Left colon (tissue), 2 donors: Measurements from ENCODE around the gene AKT1S1. TPM values are rescaled to one million over a fixed set of nuclear protein-coding genes. Genes with fewer than 3 reads are reported as not detected.

ENCODE experiments used
- ATAC-seq: fragments of 200-7000 bp; cut with Tn5 transposase; one replicate; pipeline ENCODE4 v1.9.1; 2020; ENCODE audit warnings: mild to moderate bottlenecking, moderate library complexity
- DNase-seq, 2 donors: peaks; one replicate each; pipeline ENCODE4 v3.0.0-alpha.2; 2020
- intact Hi-C, 2 donors: fragments of 100-400 bp; cut with DNase I in 1 of 2; cut with micrococcal nuclease in 1 of 2; formaldehyde crosslinking; loops; one replicate each; pipeline versions ENCODE4 v1.11.2 to v1.14.0; 2022; cut with DNase I, micrococcal nuclease
- total RNA-seq, 2 donors: library from RNA; stranded (reverse); fragmentation: NEBNext Ultra II Directional; extraction: Animal tissue kit (Norgen Biotek cat#: 25700); gene quantifications; one replicate each; pipeline ENCODE4 v1.2.1, GENCODE V29; 2021
- donor health status: DM: no; HTN: no; CAD: no.
- donor health status: DM: yes; HTN: yes; CAD: no.

AKT1S1 gene
- total RNA-seq, 2 donors from 2014 or later, result 30.3 to 43.3 TPM

DNA sequence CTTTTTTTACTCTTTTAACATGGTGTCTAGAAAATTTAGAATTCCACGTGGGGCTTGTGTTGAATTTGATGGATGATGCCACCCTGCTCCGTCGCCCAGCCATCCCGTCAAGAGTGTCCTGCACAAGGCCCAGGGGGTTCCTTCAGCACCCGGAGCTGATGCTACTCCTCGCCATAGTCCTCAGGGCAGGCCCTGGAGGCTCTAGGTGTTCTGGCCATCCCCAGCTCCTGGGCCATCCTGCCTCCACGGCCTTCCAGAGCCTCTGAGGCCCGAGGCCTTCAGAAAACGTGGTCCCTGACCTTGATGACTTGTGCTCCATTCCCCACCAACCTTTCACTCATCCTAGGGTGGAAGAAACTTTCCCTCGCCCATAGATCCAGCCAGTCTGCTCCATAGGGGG lies 3.3 kb downstream of the AKT1S1 start:
- intact Hi-C loops, result no loop called here
- DNase-seq (no peak), ATAC-seq (no peak)

DNA sequence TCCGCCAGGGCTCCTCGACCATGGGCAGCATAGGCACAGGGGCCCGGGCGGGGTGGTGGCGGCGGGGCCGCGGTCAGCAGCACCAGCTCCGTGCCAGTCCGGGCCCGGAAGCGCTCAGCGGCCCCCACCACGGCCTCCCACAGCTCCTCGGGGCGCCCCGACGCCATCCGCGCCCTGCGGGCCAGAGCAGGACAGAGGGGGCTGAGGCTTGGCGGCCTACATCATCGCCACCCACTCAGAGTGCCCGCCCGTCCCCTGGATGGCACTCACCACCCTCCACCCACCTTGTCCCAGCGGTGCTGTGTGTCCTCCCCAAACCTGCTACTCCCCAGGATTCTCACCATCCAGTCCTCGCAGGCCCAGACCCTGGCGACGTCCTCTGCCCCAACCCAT lies 4.0 kb downstream of the AKT1S1 start:
- intact Hi-C loops, result no loop called here
- ATAC-seq, result no peak
- no peak for DNase-seq

- intact Hi-C loops, result no loop called here
- no peak for ATAC-seq
- DNase-seq, result no peak
Measured at GRCh38 chr19:49872245-49873128, 4.7 kb downstream of the AKT1S1 start.

DNA sequence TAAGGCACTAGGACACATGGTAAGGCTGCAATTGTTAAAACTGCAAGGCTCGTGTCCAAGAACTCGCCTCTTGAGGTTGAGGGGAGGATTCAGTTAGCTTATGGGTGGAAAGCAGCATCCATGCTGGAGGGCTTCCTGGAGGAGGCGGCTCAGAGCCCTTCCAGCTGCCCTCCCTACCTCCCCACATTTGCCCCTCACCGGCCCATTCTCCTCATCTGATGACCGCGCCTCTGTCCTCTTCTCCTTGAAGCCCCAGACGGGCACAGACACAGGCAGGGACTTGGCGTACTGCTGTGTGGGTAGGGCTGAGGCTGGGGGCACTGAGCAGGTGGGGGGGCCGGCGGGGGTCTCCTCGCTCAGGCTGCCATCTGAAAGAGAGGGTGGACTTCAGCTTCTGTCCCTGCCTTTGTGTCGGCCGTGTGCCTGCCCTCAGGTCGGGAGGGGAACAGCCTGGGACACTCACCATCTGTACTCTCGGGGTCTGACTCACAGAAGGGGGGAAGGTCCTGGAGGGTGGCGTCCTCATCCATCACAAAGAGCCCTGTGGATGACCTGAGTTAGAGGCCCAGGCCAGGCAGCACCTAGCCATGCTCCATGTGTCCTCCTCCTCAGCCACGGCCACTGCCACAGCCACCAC lies 5.7 kb downstream of the AKT1S1 start:
- ATAC-seq (no peak), DNase-seq (no peak)
- intact Hi-C loops, result no loop called here

DNA sequence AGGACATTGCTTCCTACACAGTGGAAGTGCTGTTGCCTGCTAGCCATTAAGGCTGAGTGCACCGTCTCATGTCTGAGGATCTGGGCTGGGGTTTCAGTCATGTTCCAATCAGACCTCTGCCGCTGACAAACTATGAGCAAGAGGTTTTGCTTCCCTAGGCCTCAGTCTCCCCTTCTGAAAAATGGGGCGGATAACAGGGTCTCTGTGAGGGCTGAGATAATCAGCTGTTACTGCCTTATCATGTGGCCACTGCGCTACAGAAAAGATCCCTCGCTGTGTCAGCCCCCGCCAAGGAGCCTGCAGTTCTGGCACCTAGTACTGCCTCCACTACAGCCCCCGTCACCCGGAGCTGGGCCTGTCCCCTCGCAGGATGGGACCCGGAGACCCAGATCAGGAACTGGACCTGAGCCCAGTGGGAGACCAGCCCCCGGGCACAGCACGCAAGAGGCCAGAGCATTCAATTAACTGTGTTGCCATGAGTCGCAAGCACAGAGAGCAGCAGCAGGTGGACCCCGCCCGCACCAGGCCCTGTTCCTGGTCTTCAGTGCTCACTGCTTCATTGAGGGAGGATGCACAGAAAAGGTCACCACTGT lies 6.8 kb downstream of the AKT1S1 start:
- intact Hi-C loops, result no loop called here

DNA sequence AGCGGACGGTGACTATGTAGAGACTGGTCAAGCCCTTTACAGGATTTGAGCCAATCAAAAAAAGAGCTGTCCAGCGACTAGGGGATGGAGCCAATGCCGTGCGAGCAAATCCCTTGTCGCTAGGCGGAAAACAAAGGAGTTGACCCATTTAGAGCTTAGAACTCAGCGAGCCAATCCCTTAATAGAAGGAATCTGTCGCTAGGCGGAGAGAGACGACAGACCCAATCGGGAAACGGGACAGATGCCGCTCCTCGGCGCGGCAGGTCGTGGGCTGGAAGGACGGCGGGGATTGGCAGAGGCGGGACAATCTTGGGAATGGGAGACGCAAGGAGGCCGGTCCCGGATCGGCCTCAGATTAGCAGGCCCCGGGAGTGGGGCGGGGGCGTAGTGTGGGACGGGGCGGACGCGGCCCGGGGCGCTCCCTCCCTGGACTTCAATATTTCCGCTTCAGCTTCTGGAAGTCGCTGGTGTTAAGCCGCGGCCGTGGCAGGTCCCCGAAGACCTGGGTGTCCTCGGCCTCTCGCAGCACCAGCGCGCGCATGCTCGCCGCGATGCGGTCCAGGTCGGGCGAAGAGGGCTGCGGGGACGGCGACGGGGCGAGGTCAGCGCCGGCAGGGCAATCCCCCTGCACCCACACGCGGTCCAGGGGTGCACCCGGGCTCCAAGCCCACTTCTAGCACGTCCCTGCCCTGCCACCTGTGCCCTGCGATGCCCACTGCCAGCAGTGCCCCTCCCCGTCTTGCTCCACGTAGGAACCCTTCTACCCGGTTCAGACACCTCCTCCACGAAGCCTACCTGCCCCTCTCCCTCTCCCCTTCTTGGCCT lies 7.5 kb downstream of the AKT1S1 start:
- ATAC-seq (peak; percentile 71), DNase-seq (peak; percentile 95 to 97)
- intact Hi-C loops, result no loop called here

More for the DNA sequence above, 6.8 kb downstream of the AKT1S1 start:
- ATAC-seq (no peak), DNase-seq (no peak)

GRCh38 chr19:49869009-49869483 lies 8.1 kb downstream of the AKT1S1 start:
- intact Hi-C loops, result no loop called here
- ATAC-seq (peak; percentile 6), DNase-seq (peak in 1 of 2 donors; percentile 93)

GRCh38 chr19:49866933-49867782 lies 10.0 kb downstream of the AKT1S1 start, which contains the start of gene PNKP:
TSS of gene PNKP (minus strand) at chr19:49867576. CDS start at chr19:49867204, 372 bp downstream.
- DNase-seq, result peak; percentile 93
- intact Hi-C loops, result no loop called here
- peak; percentile 64 for ATAC-seq

- no peak for DNase-seq
- intact Hi-C loops, result no loop called here
- no peak for ATAC-seq
Measured at GRCh38 chr19:49864890-49865289, 12.3 kb downstream of the AKT1S1 start.

DNA sequence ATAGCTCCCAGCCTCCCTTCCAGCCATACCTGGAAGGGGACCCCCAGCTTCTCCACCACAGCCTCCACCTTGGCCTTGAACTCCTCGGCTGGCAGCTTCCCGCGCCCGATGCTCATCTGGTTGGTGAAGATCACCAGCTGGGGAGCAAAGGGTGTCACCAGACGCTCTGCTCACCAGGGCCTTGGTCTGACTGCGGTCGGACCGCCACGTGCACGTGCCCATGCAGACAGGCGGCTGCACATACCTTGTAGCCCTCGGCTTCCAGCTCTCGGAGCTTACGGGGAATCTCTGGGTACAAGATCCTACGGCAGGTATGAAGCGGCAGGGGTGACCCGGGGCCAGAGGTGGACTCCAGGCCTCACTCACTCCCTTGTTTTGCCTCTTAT lies 13.2 kb downstream of the AKT1S1 start:
- intact Hi-C loops, result no loop called here
- DNase-seq (peak; percentile 7 to 23), ATAC-seq (no peak)

GRCh38 chr19:49863254-49863934 lies 13.8 kb downstream of the AKT1S1 start:
- intact Hi-C loops, result no loop called here
- no peak for ATAC-seq
- peak in 1 of 2 donors; percentile 13 for DNase-seq

GRCh38 chr19:49862391-49863253 lies 14.5 kb downstream of the AKT1S1 start:
- intact Hi-C loops, result no loop called here
- ATAC-seq (no peak), DNase-seq (peak; percentile 26 to 27)

GRCh38 chr19:49861541-49862378 lies 15.4 kb downstream of the AKT1S1 start:
- no peak for ATAC-seq
- peak in 1 of 2 donors; percentile 13 for DNase-seq
- intact Hi-C loops, result no loop called here

DNA sequence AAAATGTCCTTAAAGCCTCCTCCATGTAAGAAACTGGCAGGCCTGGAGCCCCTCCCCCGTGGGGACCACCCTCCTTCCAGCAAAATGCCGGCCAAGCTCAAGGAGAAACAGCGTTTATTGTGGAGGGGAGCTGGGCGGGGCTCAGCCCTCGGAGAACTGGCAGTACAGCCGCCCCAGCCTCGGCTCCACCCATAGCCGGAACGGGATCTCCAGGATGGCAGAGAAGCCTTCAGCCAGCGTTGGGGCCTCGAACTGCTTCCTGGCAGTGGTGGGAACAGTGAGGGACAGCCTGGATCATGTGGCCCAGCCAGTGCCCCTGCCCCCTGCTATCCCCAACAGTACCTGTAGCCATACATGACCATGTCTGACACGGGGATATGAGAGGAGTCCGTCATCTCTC lies 16.0 kb downstream of the AKT1S1 start:
- ATAC-seq (peak; percentile 58), DNase-seq (peak; percentile 58 to 71)
- intact Hi-C loops, result no loop called here

GRCh38 chr19:49860336-49861102 lies 16.6 kb downstream of the AKT1S1 start:
- ATAC-seq (no peak), DNase-seq (no peak)
- intact Hi-C loops, result no loop called here
